ENCODE data around the gene UBE2M.
A peak's percentile ranks its signal among the peaks of the same experiment; 100 is the strongest.
"Not testable (repeated sequence)": the region's sequence is repeated elsewhere in the genome, so short reads cannot be mapped to it uniquely, and the experiment has no call there.

The UBE2M gene

DNA sequence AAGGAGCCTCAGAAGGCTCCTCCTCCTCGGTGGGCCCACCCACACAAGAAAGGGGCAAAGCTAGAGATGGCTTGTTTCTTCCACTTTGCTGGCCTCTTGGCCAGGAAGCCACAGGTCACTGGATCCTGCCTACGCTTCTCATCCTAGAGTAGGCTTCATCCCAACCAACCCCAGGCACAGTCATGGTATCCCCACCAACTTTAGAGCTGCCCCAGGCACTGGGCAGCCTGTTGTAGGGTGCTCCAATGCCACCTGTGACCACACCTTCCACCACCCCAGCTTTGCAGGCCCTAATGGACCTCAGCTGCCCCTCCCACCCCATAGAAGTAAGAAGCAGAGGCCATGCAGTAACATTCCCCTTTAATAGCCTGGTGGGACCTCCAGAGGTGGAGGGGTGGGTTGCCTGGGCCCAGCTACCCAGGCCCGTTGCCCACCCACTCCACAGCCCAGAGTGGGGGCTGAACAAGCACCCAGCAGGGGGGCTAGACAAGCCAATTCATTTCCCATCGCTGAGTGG is 3.0 kb downstream of the UBE2M start:
- DNase-seq (ENCODE audit: low read depth in 2 of 2): no peak

DNA sequence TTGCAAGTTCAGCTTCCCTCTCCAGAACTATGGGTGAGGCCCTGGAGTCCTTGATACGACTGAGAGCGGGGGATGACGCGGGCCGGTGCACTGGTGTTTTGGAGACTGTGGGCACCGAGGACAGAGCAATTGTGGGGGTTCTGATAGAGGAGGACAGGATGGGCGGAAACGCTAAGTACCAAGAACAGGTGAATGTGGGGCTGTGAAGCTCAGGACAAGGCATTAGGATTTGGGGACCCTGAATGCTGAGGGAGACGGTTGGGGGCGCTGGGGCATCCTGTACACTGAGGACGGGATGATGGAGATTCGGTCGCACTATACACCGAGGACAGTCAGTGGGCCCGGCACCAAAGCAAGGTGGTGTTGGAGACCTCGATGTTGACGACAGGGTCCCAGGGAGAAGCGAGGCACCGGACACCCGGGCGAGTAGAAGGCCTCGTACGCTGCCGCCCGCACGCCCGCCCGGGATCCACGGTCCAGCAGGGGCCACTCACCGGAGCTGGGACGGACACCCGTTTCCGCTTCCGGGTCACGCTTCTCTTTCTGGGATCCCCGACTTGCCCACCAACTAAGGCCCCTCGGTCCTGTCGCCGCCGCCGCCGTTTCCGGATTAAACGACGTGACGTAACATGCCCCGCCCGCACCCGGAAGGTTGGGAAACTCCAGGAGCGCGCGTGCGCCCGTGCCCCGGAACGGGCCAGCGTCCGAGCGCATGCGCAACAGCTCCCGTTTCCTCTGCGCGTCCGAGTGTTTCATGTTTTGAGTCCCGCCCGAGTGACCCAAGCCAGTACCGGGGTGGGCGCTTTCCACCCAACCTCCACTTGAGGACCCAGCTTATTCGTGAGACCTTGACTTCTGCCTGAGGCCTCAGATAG is 3.7 kb downstream of the UBE2M start, which contains the start of gene CHMP2A:
CHMP2A (minus strand) TSS at position 612 of the 875 bp plus-strand sequence. CDS start 893 bp downstream, outside the sequence.
- peak; percentile 96 to 98 for DNase-seq (ENCODE audit: low read depth in 2 of 2)

GRCh38 chr19:58553799-58554493 is 4.5 kb downstream of the UBE2M start:
- DNase-seq (ENCODE audit: low read depth in 2 of 2): no peak

GRCh38 chr19:58552655-58553054 is 5.8 kb downstream of the UBE2M start:
- DNase-seq (ENCODE audit: low read depth in 2 of 2): no peak

- DNase-seq (ENCODE audit: low read depth in 2 of 2): no peak
Measured at GRCh38 chr19:58551577-58552471, 6.6 kb downstream of the UBE2M start.

DNA sequence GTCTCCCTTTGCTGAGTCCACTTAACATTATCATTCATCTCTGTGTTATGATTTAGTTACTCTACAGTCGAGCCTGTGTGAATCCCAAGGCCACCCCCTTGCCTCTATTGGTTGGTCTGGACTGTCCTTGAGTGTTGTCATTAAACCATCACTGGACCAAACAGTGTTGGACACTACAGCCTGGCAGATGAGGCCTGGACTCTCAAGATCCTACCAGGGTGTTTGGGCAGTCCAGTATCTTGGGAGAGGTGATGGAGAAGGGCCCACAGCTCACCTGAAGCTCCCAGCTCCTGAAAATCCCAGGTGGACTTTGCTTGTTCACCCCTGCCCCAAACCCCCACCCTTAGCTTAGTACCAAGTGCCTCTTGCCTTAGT is 7.3 kb downstream of the UBE2M start:
- DNase-seq (ENCODE audit: low read depth in 2 of 2): no peak

- no peak for DNase-seq (ENCODE audit: low read depth in 2 of 2)
Measured at GRCh38 chr19:58550362-58551122, 7.9 kb downstream of the UBE2M start.

GRCh38 chr19:58549664-58550361 is 8.6 kb downstream of the UBE2M start:
- no peak for DNase-seq (ENCODE audit: low read depth in 2 of 2)

DNA sequence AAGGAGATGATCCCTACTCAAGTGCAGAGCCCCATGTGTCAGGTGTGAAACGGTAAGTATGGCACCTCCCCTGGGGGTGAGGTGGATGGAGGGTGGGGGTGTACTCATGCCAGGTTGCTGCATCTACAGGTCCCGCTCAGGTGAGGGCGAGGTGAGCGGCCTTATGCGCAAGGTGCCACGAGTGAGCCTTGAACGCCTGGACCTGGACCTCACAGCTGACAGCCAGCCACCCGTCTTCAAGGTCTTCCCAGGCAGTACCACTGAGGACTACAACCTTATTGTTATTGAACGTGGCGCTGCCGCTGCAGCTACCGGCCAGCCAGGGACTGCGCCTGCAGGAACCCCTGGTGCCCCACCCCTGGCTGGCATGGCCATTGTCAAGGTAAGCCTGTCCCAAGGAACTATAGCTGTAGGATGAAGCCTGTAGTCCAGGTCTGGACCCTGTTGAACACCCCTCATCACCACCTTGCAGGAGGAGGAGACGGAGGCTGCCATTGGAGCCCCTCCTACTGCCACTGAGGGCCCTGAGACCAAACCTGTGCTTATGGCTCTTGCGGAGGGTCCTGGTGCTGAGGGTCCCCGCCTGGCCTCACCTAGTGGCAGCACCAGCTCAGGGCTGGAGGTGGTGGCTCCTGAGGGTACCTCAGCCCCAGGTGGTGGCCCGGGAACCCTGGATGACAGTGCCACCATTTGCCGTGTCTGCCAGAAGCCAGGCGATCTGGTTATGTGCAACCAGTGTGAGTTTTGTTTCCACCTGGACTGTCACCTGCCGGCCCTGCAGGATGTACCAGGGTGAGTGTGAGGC is 9.3 kb downstream of the UBE2M start:
- DNase-seq (ENCODE audit: low read depth in 2 of 2): no peak

- no peak for DNase-seq (ENCODE audit: low read depth in 2 of 2)
Measured at GRCh38 chr19:58547323-58548312, 10.8 kb downstream of the UBE2M start.

- no peak for DNase-seq (ENCODE audit: low read depth in 2 of 2)
Measured at GRCh38 chr19:58546019-58546530, 12.3 kb downstream of the UBE2M start.

DNA sequence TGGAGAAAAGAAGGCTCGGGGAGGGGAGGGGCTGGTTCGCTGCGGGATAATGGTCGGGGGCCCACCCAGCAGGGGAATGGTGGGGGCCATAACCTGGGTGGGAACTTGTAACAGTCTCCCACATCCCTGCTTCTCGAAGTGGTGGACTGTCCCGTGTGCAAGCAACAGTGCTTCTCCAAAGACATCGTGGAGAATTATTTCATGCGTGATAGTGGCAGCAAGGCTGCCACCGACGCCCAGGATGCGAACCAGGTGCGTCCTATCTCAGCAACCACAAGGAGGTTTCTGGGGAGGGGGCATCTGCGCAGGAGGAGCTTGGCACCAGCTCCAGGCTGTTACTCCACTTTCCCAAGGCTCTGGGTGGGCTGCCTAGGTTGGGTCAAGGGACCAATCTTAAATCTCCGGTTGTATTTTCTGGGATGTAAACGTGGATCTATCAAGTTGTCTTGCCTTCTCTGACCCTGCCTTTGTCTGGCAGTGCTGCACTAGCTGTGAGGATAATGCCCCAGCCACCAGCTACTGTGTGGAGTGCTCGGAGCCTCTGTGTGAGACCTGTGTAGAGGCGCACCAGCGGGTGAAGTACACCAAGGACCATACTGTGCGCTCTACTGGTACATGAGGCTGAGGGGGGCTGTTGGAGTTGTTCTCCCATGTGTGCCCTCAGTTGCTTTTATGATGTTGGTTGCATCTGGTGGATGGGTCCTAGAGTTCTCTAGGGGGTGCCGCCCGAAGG is 13.0 kb downstream of the UBE2M start:
- no peak for DNase-seq (ENCODE audit: low read depth in 2 of 2)

DNA sequence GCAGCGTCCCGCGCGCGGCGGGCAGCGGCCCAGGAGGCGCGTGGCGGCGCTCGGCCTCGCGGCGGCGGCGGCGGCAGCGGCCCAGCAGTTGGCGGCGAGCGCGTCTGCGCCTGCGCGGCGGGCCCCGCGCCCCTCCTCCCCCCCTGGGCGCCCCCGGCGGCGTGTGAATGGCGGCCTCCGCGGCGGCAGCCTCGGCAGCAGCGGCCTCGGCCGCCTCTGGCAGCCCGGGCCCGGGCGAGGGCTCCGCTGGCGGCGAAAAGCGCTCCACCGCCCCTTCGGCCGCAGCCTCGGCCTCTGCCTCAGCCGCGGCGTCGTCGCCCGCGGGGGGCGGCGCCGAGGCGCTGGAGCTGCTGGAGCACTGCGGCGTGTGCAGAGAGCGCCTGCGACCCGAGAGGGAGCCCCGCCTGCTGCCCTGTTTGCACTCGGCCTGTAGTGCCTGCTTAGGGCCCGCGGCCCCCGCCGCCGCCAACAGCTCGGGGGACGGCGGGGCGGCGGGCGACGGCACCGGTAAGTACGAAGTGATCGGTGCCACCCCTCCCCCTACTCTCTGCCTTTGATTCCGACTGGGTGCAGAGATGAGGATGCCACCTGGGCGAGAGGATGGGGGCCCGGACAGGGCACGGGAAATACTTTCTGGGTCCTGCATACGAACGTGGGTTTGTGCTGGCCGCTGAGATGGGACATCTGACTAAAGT is 13.7 kb downstream of the UBE2M start:
- DNase-seq (ENCODE audit: low read depth in 2 of 2): peak in 1 of 2 donors; percentile 60

- DNase-seq (ENCODE audit: low read depth in 2 of 2): peak; percentile 100
Measured at GRCh38 chr19:58543826-58544590, 14.4 kb downstream of the UBE2M start, which contains the start of gene TRIM28. TRIM28 (plus strand) TSS chr19:58544064; CDS start chr19:58544758, 694 bp downstream.

- not testable (repeated sequence) for DNase-seq (ENCODE audit: low read depth in 2 of 2)
Measured at GRCh38 chr19:58542641-58543372, 15.6 kb downstream of the UBE2M start.
